ENCODE results near the gene FBL.
"Not testable (repeated sequence)": the region's sequence is repeated elsewhere in the genome, so short reads cannot be mapped to it uniquely, and the experiment has no call there.

GRCh38 chr19:39894236-39894606 is 48.0 kb upstream of the FBL start:
- TF ChIP-seq L3MBTL2 (conservative IDR thresholded peaks at IDR 0.05); BHLHE40 (IDR thresholded peaks at IDR 0.05; ENCODE audit: borderline replicate concordance): not testable (repeated sequence)

All from HEK293T (cell line).